ENCODE data around the gene PARD3B.

GRCh38 chr2:205017381-205017780 lies 472.1 kb downstream of the PARD3B start:
- TF ChIP-seq, protein P1, sequence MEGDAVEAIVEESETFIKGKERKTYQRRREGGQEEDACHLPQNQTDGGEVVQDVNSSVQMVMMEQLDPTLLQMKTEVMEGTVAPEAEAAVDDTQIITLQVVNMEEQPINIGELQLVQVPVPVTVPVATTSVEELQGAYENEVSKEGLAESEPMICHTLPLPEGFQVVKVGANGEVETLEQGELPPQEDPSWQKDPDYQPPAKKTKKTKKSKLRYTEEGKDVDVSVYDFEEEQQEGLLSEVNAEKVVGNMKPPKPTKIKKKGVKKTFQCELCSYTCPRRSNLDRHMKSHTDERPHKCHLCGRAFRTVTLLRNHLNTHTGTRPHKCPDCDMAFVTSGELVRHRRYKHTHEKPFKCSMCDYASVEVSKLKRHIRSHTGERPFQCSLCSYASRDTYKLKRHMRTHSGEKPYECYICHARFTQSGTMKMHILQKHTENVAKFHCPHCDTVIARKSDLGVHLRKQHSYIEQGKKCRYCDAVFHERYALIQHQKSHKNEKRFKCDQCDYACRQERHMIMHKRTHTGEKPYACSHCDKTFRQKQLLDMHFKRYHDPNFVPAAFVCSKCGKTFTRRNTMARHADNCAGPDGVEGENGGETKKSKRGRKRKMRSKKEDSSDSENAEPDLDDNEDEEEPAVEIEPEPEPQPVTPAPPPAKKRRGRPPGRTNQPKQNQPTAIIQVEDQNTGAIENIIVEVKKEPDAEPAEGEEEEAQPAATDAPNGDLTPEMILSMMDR (IDR thresholded peaks at IDR 0.05) = no peak
- TF ChIP-seq EP300 (IDR thresholded peaks at IDR 0.05; ENCODE audit: low read depth) (no peak), POLR2A (IDR thresholded peaks at IDR 0.05) (no peak), POLR2AphosphoS5 (IDR thresholded peaks at IDR 0.05) (no peak)

Measured in transverse colon (tissue), 4 donors.